GM21390 (cell line): ENCODE data around the gene LYRM9.
"Not testable (repeated sequence)": the region's sequence is repeated elsewhere in the genome, so short reads cannot be mapped to it uniquely, and the experiment has no call there.

ENCODE experiments used
- ATAC-seq: cut with Tn5 transposase; IDR thresholded peaks from one replicate; pipeline ENCODE4 v1.9.1; 2021; ENCODE audit not compliant: unreplicated experiment

The LYRM9 gene

DNA sequence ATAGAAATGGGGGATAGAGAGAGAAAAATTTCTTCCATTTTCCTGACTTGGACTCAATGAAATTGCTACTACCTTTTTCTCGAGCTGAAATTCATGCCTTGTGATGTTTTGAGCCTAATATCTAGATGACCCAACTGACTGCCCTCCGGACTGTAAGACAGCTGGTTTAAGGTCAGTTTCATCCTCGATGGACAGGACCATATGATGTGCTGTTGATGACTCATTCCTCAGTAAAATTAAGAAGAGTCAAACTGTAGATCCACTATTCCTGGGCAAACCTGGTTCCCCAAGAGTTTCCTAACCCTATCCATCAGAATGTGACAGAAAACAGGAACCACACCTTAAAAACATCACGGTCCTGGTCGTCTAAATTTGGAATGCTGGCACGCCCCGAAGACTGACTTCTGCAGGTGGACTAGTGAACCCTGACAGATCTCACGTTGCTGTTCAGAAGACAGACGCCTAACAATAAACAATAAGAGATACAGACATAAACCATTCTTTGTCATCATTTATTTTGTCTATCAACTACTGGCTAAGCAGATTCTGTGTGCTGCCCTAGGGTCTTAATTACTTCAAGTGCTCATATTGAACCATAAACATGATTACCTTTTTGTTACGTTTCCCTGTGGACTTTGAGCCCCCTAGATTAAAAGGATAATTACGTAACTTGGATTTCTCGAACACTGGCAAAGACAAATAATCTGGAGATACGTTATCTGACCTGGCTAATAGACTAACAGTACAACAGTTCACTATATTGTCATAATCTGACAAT, 47.7 kb downstream of the LYRM9 start:
- no peak for ATAC-seq

DNA sequence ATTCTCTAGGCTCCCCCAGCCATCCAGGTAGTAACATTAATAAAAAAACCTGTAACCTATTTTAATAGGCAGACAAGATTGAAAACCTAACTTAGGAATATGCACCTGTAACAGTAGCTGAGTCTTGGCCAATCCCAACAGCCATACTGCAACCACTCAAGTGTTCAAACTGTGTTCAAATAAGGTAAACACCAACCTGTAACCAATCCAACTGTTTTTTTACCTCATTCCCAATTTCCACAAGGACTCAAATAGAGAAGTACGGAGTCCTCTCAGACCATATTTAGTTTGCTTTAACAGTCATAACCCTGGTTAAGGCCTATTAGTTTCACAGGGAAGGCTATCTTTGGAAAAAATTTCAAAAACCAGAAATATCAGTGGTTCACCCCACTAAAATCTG, 52.5 kb downstream of the LYRM9 start:
- ATAC-seq = no peak

DNA sequence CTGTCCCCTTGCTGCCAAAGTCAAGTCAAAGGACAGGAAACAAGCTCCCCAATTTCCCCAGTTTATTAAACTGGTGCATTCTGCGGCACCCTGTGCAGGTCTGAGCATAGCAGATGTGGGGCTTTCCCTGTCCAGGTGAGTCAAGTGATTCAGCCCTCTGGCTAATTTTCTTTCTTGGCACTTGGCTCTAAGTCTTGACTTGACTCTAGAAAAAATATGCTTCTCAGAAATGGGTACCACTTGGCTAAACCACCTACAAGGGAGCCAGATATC, 52.8 kb downstream of the LYRM9 start:
- not testable (repeated sequence) for ATAC-seq

DNA sequence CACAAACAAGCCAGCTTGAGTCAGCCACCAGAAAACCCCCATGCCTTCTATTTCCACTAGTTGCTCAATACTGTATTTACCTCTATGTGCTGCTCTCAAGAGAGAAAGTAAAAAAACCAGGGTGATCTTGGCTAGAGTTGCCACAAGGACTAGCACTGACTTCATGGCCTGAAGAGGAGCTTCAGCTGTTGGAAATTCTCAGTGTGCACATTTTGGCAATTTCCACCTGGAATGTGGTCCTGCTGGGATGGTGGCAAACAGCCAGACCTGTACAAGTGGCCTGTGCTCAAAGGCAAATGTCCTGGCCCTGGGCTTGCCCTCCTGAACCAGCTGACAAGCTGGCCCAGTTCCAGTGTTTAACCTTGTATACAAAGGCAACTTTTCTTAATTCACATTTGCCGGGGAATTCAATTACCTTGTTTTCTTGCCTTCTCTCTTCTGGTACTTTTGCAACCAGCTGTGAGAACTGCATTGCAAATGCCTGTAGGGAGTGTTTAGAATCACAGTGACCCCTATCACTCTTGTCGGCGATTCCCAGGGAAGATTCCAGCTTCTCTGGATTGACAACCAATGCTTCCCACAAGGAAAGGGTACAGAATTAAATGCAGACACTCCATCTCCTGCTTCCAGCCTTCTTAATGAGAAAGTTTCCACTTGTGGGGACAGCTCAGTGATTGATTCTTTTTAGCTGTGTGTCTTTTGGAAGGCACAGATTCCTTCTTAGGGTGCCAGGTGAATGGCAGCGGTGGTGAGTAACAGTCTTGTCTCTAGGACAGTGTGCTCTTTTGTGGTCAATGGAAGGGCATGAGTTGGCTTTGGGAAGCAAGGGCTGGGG, 53.4 kb downstream of the LYRM9 start:
- not testable (repeated sequence) for ATAC-seq

DNA sequence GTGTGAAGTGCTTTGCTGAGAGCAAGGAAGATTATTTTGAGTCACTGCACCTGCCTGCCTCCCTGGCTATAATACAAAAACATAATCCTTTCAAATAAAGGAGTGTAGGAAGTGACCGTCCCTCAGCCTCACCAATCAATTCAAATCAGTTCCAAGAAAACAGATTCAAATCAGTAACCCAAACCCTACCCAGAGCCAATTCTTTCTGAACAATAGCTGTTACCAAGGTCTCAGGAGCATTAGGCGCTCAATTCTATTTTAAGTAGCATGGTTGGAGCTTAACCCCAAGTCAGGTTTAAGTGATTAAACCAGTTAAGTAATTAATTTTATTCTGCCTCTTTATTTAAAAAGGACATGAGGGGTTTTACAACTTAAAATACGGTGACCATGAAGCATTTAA, 54.6 kb downstream of the LYRM9 start:
- ATAC-seq = not testable (repeated sequence)

DNA sequence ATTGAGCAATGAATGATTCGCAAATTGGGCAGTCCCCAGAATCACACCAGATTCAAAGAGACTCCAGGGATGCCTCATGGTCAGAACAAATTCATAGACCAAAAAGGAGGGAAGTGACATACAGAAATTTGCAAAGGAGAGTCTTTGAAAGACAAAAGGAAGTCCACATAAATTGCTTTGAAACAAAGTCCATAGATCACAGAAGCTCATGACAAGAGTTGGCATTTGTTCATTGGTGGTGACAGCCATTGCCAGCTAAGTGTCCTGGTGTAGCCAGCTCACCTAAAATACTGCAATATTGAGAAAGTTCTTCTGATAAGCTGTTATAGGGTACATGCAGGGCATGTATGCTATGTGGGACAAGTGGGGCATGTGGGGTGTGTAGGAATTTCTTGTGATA, 55.4 kb downstream of the LYRM9 start:
- ATAC-seq = not testable (repeated sequence)

DNA sequence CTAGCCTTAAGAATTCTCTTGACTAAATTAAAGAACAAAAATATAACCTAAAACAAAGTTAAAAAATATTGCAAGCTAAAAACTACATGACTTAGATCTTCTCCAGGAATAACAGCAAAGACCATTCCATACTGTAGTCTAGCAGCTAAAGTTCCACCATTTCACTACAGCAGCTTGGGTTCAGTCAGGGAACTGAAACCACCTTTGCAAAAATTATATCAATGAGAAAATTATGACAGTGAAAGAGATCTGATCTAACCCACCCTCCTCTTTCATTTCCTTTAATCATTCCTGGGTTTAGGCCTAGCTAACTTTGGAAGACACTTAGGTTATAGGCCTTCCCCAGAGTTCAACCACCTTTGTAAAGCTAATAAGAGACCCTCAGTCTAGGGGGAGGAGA, 56.5 kb downstream of the LYRM9 start:
- no peak for ATAC-seq

DNA sequence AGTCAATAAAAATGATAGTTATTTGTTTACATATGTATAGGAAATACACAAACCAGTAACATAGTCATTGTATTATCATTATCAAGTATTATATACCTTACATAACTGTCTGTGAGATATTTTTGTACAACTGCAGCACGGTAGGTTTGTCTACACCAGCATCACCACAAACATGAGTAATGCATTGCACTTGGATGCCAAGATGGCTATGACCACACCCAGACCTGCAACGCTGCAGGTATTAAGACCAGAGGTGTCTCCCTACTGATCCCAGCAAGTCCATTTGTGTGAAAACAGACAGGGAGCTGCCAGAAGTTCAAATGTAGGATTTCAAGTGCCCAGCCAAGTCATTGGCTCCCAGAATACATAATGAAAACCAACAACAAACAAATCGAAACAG, 58.6 kb downstream of the LYRM9 start:
- ATAC-seq = no peak

DNA sequence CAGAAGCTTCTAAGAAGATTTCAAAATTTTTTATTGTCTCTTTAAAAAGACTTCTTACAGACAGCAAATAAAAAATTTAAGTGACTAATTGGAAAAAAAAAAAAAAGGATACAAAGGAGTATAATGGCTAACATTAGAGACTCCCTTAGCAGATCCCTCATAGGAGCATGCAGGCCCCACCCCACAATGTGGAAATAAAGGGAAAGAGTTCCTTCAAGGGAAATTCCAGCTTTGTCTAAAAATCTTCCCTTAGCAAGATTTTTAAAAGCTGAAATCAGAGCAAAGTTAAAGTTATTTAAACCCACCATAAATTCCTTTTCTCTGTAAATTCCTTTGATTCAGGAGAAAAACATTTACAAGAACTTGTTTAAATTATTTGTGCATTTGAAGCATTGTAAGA, 60.3 kb downstream of the LYRM9 start:
- no peak for ATAC-seq

DNA sequence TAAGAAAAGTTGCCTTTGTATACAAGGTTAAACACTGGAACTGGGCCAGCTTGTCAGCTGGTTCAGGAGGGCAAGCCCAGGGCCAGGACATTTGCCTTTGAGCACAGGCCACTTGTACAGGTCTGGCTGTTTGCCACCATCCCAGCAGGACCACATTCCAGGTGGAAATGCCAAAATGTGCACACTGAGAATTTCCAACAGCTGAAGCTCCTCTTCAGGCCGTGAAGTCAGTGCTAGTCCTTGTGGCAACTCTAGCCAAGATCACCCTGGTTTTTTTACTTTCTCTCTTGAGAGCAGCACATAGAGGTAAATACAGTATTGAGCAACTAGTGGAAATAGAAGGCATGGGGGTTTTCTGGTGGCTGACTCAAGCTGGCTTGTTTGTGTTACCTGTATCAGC, 63.3 kb downstream of the LYRM9 start:
- not testable (repeated sequence) for ATAC-seq

DNA sequence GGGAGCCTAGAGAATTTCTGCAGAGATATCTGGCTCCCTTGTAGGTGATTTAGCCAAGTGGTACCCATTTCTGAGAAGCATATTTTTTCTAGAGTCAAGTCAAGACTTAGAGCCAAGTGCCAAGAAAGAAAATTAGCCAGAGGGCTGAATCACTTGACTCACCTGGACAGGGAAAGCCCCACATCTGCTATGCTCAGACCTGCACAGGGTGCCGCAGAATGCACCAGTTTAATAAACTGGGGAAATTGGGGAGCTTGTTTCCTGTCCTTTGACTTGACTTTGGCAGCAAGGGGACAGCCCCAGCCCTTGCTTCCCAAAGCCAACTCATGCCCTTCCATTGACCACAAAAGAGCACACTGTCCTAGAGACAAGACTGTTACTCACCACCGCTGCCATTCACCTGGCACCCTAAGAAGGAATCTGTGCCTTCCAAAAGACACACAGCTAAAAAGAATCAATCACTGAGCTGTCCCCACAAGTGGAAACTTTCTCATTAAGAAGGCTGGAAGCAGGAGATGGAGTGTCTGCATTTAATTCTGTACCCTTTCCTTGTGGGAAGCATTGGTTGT, 63.9 kb downstream of the LYRM9 start:
- ATAC-seq = not testable (repeated sequence)
